Loucy (cell line): ENCODE results near the gene EPHA2.

Experiments
- EZH2phosphoT487 ChIP-seq: fragments of 200-600 bp; IDR thresholded peaks from 2 replicates; pipeline ENCODE4 v1.6.1; 2018; ENCODE audit warnings: antibody characterized with exemption, mild to moderate bottlenecking, moderate library complexity, borderline replicate concordance
- TF ChIP-seq, protein P1 (sequence below): fragments of 200-600 bp; sonication (generic); conservative IDR thresholded peaks from 2 replicates; pipeline ENCODE4 v1.5.1; 2014; ENCODE audit warnings: mild to moderate bottlenecking, antibody characterized with exemption, low read length

DNA sequence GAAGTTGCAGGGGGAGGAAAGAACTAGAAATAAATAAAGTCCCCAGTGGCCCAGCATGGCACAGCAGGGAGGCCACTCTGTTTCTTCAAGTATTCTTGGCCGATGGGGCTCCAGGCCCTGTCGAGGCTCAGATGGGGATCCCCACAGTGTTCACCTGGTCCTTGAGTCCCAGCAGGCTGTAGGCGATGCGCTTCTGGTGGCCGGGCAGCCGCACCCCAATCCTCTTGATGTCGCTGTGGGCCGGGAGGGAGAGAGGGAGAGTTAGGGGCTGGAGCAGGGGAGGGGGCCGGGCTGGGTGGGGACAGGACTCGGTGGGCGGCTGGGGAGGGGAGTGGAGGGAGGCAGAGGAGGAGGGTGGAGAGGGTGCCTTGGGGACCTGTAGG, 30.8 kb downstream of the EPHA2 start:
- TF ChIP-seq, protein P1, sequence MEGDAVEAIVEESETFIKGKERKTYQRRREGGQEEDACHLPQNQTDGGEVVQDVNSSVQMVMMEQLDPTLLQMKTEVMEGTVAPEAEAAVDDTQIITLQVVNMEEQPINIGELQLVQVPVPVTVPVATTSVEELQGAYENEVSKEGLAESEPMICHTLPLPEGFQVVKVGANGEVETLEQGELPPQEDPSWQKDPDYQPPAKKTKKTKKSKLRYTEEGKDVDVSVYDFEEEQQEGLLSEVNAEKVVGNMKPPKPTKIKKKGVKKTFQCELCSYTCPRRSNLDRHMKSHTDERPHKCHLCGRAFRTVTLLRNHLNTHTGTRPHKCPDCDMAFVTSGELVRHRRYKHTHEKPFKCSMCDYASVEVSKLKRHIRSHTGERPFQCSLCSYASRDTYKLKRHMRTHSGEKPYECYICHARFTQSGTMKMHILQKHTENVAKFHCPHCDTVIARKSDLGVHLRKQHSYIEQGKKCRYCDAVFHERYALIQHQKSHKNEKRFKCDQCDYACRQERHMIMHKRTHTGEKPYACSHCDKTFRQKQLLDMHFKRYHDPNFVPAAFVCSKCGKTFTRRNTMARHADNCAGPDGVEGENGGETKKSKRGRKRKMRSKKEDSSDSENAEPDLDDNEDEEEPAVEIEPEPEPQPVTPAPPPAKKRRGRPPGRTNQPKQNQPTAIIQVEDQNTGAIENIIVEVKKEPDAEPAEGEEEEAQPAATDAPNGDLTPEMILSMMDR: no peak
- TF ChIP-seq EZH2phosphoT487: no peak
